SK-MEL-5 (cell line): ENCODE results near the gene B3GALT6. TPM values are rescaled to one million over a fixed set of nuclear protein-coding genes. Genes with fewer than 3 reads are reported as not detected.

Experiments
- total RNA-seq: library from RNA; depleted of rRNA; stranded (reverse); fragments of >200 nt; shearing (Covaris generic); gene quantifications from 2 replicates; pipeline ENCODE4 v1.2.3, GENCODE V29; 2014; rRNA removed

Gene B3GALT6
- total RNA-seq, 1 experiment from 2014 or later, result 29.0 TPM

Other genes with a start within 250 kb of the B3GALT6 start
- 4.8 and 8.4 TPM in 2 replicates for gene HES4, start 232.1 kb upstream of the B3GALT6 start, total RNA-seq
- gene ISG15, start 218.7 kb upstream of the B3GALT6 start, total RNA-seq, result 3.1 and 6.2 TPM in 2 replicates
- 21.3 and 23.0 TPM in 2 replicates for gene AGRN, start 212.1 kb upstream of the B3GALT6 start, total RNA-seq
- gene RNF223, start 157.9 kb upstream of the B3GALT6 start, total RNA-seq, result not detected in 2 replicates
- gene C1orf159, start 116.1 kb upstream of the B3GALT6 start, total RNA-seq, result 9.4 and 10.0 TPM in 2 replicates
- gene TTLL10, start 58.4 kb upstream of the B3GALT6 start, total RNA-seq, result not detected in 2 replicates
- not detected in 2 replicates for gene TNFRSF18, start 25.6 kb upstream of the B3GALT6 start, total RNA-seq
- gene TNFRSF4, start 18.1 kb upstream of the B3GALT6 start, total RNA-seq, result not detected in 2 replicates
- 94.2 and 97.3 TPM in 2 replicates for gene SDF4, start 236 bp upstream of the B3GALT6 start, total RNA-seq
- not detected in 2 replicates for gene C1QTNF12, start 14.5 kb downstream of the B3GALT6 start, total RNA-seq
- 37.8 and 41.9 TPM in 2 replicates for gene UBE2J2, start 41.6 kb downstream of the B3GALT6 start, total RNA-seq
- gene SCNN1D, start 48.2 kb downstream of the B3GALT6 start, total RNA-seq, result 0.71 and 1.3 TPM in 2 replicates
- gene ACAP3, start 75.7 kb downstream of the B3GALT6 start, total RNA-seq, result 14.2 and 14.5 TPM in 2 replicates
- 9.9 and 15.5 TPM in 2 replicates for gene PUSL1, start 76.4 kb downstream of the B3GALT6 start, total RNA-seq
- 60.1 and 63.5 TPM in 2 replicates for gene INTS11, start 92.4 kb downstream of the B3GALT6 start, total RNA-seq
- gene CPTP, start 92.6 kb downstream of the B3GALT6 start, total RNA-seq, result 19.6 and 22.2 TPM in 2 replicates
- gene TAS1R3, start 99.0 kb downstream of the B3GALT6 start, total RNA-seq, result not detected in 2 replicates
- gene DVL1, start 117.2 kb downstream of the B3GALT6 start, total RNA-seq, result 41.4 and 42.8 TPM in 2 replicates
- 0.08 TPM in 1 of 2 replicates, not detected in the other for gene MXRA8, start 126.3 kb downstream of the B3GALT6 start, total RNA-seq
- 136 and 146 TPM in 2 replicates for gene AURKAIP1, start 143.0 kb downstream of the B3GALT6 start, total RNA-seq
- 67.7 and 78.7 TPM in 2 replicates for gene CCNL2, start 167.1 kb downstream of the B3GALT6 start, total RNA-seq
- 112 and 124 TPM in 2 replicates for gene MRPL20, start 175.1 kb downstream of the B3GALT6 start, total RNA-seq
- gene ANKRD65, start 189.0 kb downstream of the B3GALT6 start, total RNA-seq, result not detected in 2 replicates
- gene VWA1, start 203.5 kb downstream of the B3GALT6 start, total RNA-seq, result 11.7 and 15.3 TPM in 2 replicates
- gene ATAD3C, start 217.5 kb downstream of the B3GALT6 start, total RNA-seq, result 0.05 TPM in 1 of 2 replicates, not detected in the other
- gene ATAD3B, start 239.5 kb downstream of the B3GALT6 start, total RNA-seq, result 31.3 and 36.3 TPM in 2 replicates